HG03066 (cell line): ENCODE measurements around the gene PIP5K1B.
A peak's percentile ranks its signal among the peaks of the same experiment; 100 is the strongest.

Source experiments
- ATAC-seq: cut with Tn5 transposase; IDR thresholded peaks from one replicate; pipeline ENCODE4 v1.9.1; 2021; ENCODE audit warnings: low read depth; ENCODE audit not compliant: unreplicated experiment

The PIP5K1B gene

GRCh38 chr9:68802525-68803015 is 97.5 kb downstream of the PIP5K1B start:
- ATAC-seq = peak; percentile 98

- ATAC-seq = no peak
Observed at GRCh38 chr9:68804911-68805889, 100.2 kb downstream of the PIP5K1B start.

DNA sequence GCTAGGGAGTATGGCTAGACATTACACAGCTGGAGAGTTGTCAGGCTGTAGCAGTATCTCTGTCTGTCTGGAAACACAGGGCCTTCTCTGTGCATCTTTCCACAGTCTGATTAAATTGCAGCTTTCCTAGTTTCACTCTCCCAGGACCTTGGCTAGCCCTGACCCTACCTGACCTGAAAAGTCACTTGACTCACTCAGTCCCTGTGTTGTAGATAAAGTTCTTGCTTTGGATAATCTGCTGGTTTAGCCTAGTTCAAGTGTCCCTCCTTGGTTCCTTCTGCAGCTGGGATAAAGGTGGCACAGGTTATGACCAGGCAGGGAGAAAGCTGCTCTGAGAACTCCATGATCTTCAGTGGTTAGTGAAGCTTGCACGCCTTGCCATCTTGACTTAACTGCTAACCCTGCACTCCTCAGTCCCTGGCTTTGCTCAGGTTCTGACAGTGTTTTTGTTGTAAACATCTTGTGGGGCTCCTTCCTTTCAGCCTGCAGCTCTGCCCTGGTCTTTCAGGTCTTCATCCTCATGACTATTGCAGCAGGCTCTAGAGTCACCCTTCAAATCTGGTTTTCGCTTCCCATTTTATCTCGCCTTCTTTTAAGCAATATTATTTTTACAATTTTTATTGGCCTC is 101.0 kb downstream of the PIP5K1B start:
- no peak for ATAC-seq

GRCh38 chr9:68808338-68808890 is 103.4 kb downstream of the PIP5K1B start:
- ATAC-seq = no peak

DNA sequence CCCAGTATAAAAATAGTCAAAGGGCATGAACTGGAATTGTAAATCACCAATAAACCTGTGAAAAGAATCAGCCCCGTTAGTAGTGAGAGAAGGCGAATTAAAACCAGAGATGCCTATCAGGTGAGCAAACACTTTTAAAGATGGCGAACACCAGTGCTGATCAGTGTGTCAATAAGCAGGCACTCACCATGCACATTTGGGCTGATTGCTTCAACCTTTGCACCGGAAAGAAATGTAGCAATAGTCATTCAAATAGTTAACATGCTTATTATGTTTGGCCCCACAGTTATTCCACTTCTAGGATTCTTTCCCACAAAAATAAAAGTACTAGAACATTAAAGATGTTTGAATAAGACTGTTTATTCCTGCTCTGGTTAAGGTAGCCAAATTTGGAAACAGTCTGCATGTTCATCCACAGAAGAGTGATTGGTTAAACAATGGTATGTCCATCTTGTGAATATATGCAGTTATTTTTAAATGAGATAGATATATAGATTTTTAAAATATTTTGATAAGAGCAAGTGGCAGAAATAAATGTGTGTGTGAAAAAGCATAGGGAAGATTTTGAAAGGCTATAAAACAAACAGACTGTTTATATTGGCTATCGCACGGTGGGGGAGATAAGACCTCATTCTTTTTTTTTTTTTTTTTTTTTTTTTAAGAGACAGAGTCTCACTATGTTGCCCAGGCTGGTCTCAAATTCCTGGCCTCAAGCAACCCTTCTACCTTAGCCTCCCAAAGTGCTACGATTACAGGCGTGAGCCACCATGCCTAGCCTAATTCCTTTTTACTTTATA is 112.2 kb downstream of the PIP5K1B start:
- ATAC-seq = no peak

- no peak for ATAC-seq
Observed at GRCh38 chr9:68819065-68819464, 114.0 kb downstream of the PIP5K1B start.

- ATAC-seq = no peak
Observed at GRCh38 chr9:68821911-68822310, 116.9 kb downstream of the PIP5K1B start.

DNA sequence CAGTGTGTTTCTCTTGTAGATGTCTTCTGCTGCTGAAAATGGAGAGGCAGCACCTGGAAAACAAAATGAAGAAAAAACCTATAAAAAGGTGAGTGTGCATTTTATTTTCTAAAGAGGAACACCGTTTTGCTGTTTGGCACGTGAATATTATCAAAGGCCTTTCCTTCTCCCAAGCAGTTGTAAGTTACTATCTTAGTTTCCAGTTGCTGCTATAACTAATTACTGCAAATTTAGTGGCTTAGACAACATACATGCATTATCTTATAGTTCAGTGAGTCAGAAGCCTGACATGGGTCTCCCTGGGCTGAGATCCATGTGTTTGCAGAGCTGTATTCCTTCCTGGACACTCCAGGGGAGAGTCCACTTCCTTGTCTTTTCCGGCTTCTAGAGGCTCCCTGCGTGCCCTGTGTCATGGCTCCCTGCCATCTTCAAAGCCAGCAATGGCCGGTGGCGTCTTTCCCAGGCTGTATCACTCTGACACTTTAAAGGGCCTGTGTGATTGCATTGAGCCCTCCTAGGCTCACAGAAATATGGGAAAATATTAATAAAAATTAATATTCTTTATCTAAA is 117.6 kb downstream of the PIP5K1B start:
- ATAC-seq = no peak

DNA sequence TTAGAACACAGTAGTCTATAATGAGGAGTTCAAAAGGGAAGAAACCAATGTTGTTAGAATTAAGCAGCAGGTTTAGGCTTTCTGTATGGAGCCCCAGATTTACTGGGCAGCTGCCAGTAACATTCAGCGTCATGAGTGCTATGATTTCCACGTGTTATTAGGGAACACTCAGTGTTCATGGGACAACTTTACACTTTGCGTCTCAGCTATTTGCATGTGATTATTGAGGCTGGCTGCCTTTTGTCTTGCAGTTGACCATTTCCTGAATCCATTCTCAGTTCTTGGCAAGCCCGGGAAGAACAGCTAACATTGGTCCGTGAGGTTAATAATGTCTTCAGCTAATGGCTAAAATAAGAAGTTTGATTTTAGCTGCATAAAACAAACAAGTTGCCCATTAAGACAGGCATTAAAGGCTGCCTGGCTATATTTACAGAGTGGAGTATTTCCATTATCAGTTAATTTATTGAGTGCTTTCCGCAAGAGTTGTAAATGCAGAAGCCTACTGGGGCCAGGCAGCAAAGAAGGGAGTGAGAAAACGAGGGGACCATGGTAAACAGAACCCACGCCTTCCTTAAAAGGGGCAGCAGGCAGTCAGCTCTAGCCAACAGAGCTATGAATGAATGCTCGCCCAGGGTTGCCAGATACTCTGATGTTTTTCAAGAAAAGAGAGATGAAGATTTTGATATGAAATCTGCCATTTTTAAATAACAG is 120.9 kb downstream of the PIP5K1B start:
- no peak for ATAC-seq

GRCh38 chr9:68827837-68828744 is 123.1 kb downstream of the PIP5K1B start:
- ATAC-seq = no peak

GRCh38 chr9:68832101-68832500 is 127.1 kb downstream of the PIP5K1B start:
- ATAC-seq = no peak

DNA sequence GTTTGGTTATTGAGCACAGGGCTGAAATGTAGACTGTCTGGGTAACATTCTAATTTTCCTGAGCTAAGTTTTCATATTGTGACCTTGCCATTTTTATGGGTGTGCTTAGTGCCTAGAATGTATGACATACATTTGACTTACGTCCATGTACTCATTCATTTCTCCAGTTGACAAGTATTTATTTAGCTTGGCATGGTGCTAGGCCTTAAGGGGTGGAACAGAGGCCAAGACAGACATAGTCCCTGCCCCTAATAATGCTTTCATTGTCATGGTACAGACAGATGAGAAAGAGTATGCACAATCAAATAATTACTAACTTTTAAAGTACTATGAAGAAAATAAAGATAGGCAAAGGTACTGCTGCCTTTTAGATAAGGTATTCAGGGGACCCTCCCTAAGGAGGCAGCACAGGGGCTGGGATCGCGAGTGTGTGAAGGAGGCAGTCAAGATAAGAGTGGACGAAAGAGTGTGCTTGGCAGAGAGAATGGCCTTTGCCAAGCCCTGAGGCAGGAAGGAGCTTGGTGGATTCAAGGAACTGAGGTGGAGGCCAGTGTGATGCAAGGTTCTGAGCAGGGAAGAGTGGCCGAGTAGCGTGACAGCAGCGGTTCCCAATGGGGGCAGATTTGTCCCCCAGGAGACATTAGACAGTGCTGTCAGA is 128.0 kb downstream of the PIP5K1B start:
- no peak for ATAC-seq

- no peak for ATAC-seq
Observed at GRCh38 chr9:68834931-68835520, 130.0 kb downstream of the PIP5K1B start.

DNA sequence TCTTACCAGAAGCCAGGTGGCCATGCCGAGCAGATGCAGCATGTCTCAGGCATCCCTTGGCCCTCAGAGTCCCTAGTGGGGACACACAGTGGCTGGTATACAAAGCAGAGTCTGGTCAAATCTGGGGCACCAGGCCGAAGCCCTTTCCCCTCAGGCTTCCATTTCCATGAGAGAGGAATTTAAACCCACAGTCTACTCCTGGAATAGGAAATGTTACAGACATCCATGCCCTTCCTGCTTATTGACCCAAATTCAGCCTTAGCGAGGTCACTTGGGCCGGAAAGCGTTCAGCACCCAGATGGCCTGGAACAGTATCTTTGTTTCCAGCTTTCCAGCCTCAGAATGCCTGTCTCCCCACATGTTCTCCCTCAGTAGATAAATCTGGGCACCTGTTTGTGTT is 131.7 kb downstream of the PIP5K1B start:
- ATAC-seq = no peak

DNA sequence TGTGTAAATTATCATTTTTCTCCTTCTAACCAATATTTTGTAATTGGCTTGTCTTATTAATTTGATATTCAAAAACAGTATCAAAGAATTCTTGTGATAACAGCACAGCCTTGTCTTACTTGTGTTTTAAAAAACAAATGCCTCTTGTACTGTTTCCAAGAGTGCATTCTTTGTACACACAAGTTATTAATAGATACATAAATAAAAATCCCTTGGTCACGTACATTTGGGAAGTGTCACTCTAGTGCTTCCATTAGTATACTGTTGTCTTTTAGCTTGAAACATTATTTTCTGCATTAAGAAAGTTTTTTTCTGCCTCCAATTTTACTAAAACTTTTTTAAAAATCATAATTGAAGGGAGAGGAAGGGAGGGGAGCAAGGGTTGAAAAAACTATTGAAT is 133.2 kb downstream of the PIP5K1B start:
- no peak for ATAC-seq

- no peak for ATAC-seq
Observed at GRCh38 chr9:68841276-68842052, 136.4 kb downstream of the PIP5K1B start.

DNA sequence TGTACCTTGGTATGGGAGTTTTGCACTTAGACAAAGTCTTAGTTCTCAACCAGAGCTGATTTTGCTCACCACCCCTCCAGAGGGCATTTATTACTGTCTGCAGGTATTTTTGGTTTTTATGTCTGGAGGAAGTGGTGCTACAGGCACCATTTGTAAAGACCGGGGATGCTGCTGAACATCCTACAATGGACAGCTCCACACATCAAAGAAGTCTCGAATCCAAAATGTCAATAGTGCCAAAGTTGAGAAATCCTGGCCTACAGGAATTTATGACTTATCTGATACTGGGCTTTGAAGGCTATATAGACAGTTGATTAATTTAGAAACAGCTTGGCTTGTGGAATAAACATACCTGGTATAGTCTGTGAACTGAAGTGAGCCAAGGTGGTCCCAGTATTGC is 137.5 kb downstream of the PIP5K1B start:
- no peak for ATAC-seq
